Measurements from ENCODE around the gene ALDH1B1. TPM values are rescaled to one million over a fixed set of nuclear protein-coding genes. Genes with fewer than 3 reads are reported as not detected.

The ALDH1B1 gene
- polyA plus RNA-seq, 1 of the 3 experiments (the other 2 are of a cell fraction) = 16.5 TPM

- Histone ChIP-seq H4K20me1 (ENCODE audit: insufficient read depth) (no peaks in the 10 kb centered on the region), H3F3A (replicated peaks; ENCODE audit: insufficient read depth) (no peaks in the 10 kb centered on the region), H3K79me2 (ENCODE audit: insufficient read depth) (no peaks in the 10 kb centered on the region), H3K27ac (ENCODE audit: low read depth in 2 of 2, low read length in 1 of 2) (no peak overlapping the region), H2AFZ (ENCODE audit: low read depth) (no peak overlapping the region), H3K9ac (no peak overlapping the region), H3K9me2 (no peaks in the 10 kb centered on the region), H3K9me3 (no peaks in the 10 kb centered on the region), H3K36me3 (replicated peaks in 1 of 2; ENCODE audit: control insufficient read depth in 1 of 2, insufficient read depth in 2 of 2, low read length in 1 of 2) (no peaks in the 10 kb centered on the region), H3K4me2 (no peak overlapping the region), H3K4me3 (ENCODE audit: low read depth in 2 of 2, low read length in 1 of 2) (no peak overlapping the region), H3K27me3 (ENCODE audit: insufficient read depth) (no peaks in the 10 kb centered on the region), H3K4me1 (ENCODE audit: control insufficient read depth in 1 of 2, insufficient read depth in 2 of 2, low read depth in 1 of 2, low read length in 1 of 2) (peaks cover 0 to under 1% of the 10 kb centered on the region in 2 experiments; a peak in 2 of 4 replicates)
- CTCF ChIA-PET = no interaction called here
- WGBS (ENCODE audit: low lambda C conversion rate) = 57% methylated on average over 1 of the region's 1 CpG
- TF ChIP-seq ELF1 (IDR thresholded peaks at IDR 0.05) = no peak
- TF ChIP-seq SMC3 (IDR thresholded peaks at IDR 0.05; ENCODE audit: low read depth, low read length) = no peak
- TF ChIP-seq YY1 (IDR thresholded peaks at IDR 0.05; ENCODE audit: low read depth) = no peak
- TF ChIP-seq EZH2phosphoT487 (IDR thresholded peaks at IDR 0.05; ENCODE audit: borderline replicate concordance, low read depth) = no peak
- TF ChIP-seq USF1 (IDR thresholded peaks at IDR 0.05; ENCODE audit: borderline replicate concordance, low read depth) = no peak
- no peak for TF ChIP-seq NFIC (IDR thresholded peaks at IDR 0.05; ENCODE audit: borderline replicate concordance)
- TF ChIP-seq TAF1 (IDR thresholded peaks at IDR 0.05; ENCODE audit: borderline replicate concordance, low read depth, low read length) = no peak
- no peak for TF ChIP-seq IRF3 (IDR thresholded peaks at IDR 0.05; ENCODE audit: low read depth, low read length)
- TF ChIP-seq POLR2AphosphoS5 (IDR thresholded peaks at IDR 0.05; ENCODE audit: low read depth, low read length) = no peak
- no peak for TF ChIP-seq ZBTB33 (IDR thresholded peaks at IDR 0.05; ENCODE audit: borderline replicate concordance, low read depth)
- no peak for DNase-seq
- POLR2A ChIA-PET = no interaction called here
These were observed 5.4 kb upstream of the ALDH1B1 start for GRCh38 chr9:38387066-38387465.

GRCh38 chr9:38387751-38388150, 4.8 kb upstream of the ALDH1B1 start:
- Histone ChIP-seq H3K4me2 (no peak overlapping the region), H4K20me1 (ENCODE audit: insufficient read depth) (no peaks in the 10 kb centered on the region), H3K4me1 (ENCODE audit: control insufficient read depth in 1 of 2, insufficient read depth in 2 of 2, low read depth in 1 of 2, low read length in 1 of 2) (peaks cover 0 to 3% of the 10 kb centered on the region in 2 experiments; a peak in 2 of 4 replicates), H2AFZ (ENCODE audit: low read depth) (no peak overlapping the region), H3K79me2 (ENCODE audit: insufficient read depth) (peaks cover 1% of the 10 kb centered on the region; the same call in 1 of the 2 replicates), H3K9me2 (no peaks in the 10 kb centered on the region), H3K36me3 (replicated peaks in 1 of 2; ENCODE audit: control insufficient read depth in 1 of 2, insufficient read depth in 2 of 2, low read length in 1 of 2) (no peaks in the 10 kb centered on the region), H3K9me3 (no peaks in the 10 kb centered on the region), H3K27me3 (ENCODE audit: insufficient read depth) (no peaks in the 10 kb centered on the region), H3K4me3 (ENCODE audit: low read depth in 2 of 2, low read length in 1 of 2) (no peak overlapping the region), H3K27ac (ENCODE audit: low read depth in 2 of 2, low read length in 1 of 2) (no peak overlapping the region), H3K9ac (no peak overlapping the region), H3F3A (replicated peaks; ENCODE audit: insufficient read depth) (no peaks in the 10 kb centered on the region)
- no peak for DNase-seq
- WGBS (ENCODE audit: low lambda C conversion rate) = 54% methylated on average over 4 of the region's 4 CpGs
- TF ChIP-seq MEF2A (IDR thresholded peaks at IDR 0.05; ENCODE audit: borderline replicate concordance, low read depth) = no peak
- POLR2A ChIA-PET = no interaction called here
- CTCF ChIA-PET = interaction anchor here (1.2 to 1.7 kb wide), 2 partner anchors 13 to 474 kb away, joined by 3 to 7 read pairs; no protein-coding TSS in a partner anchor
